AG04449 (cell line): Measurements from ENCODE around the gene CD300LF.
A peak's percentile ranks its signal among the peaks of the same experiment; 100 is the strongest.

Source experiments
- CTCF ChIA-PET: fragments of 350-600 bp; formaldehyde crosslinking; extraction: SDS; loops from one replicate; lab custom pipeline; 2021; ENCODE audit warnings: antibody characterized with exemption; lab: Yijun Ruan, JAX
- POLR2A ChIA-PET: fragments of 400-600, 350-600 bp; formaldehyde crosslinking; extraction: SDS; loops from one replicate; lab custom pipeline; 2020; ENCODE audit warnings: antibody characterized with exemption, inconsistent platforms; lab: Yijun Ruan, JAX
- DNase-seq: peaks from one replicate; pipeline ENCODE4 v3.0.0-alpha.2; 2010; ENCODE audit warnings: low read depth, low spot score
- H3K4me3 ChIP-seq: 2 replicates; pipeline ENCODE4 v1.5.1; 2011; ENCODE audit warnings: low read depth, mild to moderate bottlenecking, control low read depth, low read length
- CTCF ChIP-seq: IDR thresholded peaks from one replicate; pipeline ENCODE4 v1.5.1; 2011; ENCODE audit warnings: mild to moderate bottlenecking, moderate library complexity, low read length, control low read depth, inconsistent platforms; ENCODE audit not compliant: insufficient read depth; ENCODE audit errors: missing control alignments

CD300LF gene

GRCh38 chr17:74737299-74738050 is 24.8 kb upstream of the CD300LF start:
- TF ChIP-seq CTCF: peak; percentile 34
- H3K4me3 ChIP-seq: no peak overlapping the region
- ChIA-PET POLR2A (no interaction called here), CTCF (interaction anchor here (1.3 to 4.4 kb wide), 6 partner anchors 9 to 127 kb away, joined by 4 to 44 read pairs (median 7); partner anchors contain the start of gene NHERF1)
- DNase-seq: no peak

- CTCF ChIA-PET: interaction anchor here (1.3 to 4.4 kb wide), 7 partner anchors 9 to 128 kb away, joined by 4 to 44 read pairs (median 6); partner anchors contain the start of gene NHERF1
- H3K4me3 ChIP-seq: no peak within 1 kb of the TSS; the same call in 1 of the 2 replicates
- POLR2A ChIA-PET: no interaction called here
- TF ChIP-seq CTCF: peak; percentile 18
- no peak for DNase-seq
These were observed 24.0 kb upstream of the CD300LF start, which contains the start of gene RAB37 for GRCh38 chr17:74736513-74737298. RAB37 (plus strand) TSS chr17:74737256; CDS start chr17:74737273, 17 bp downstream.

- TF ChIP-seq CTCF: no peak
- DNase-seq: no peak
- CTCF ChIA-PET: no interaction called here
These were observed 21.5 kb upstream of the CD300LF start for GRCh38 chr17:74734256-74734655.

GRCh38 chr17:74733365-74734122 is 20.8 kb upstream of the CD300LF start:
- CTCF ChIA-PET: no interaction called here
- TF ChIP-seq CTCF: no peak
- no peak for DNase-seq

More at GRCh38 chr17:74734256-74734655, 21.5 kb upstream of the CD300LF start:
- H3K4me3 ChIP-seq: no peak overlapping the region
- POLR2A ChIA-PET: no interaction called here

GRCh38 chr17:74732042-74732867 is 19.5 kb upstream of the CD300LF start:
- CTCF ChIA-PET: interaction anchor here (0.9 kb wide), 1 partner anchor 13 kb away, joined by 4 read pairs; no protein-coding TSS in a partner anchor
- POLR2A ChIA-PET: no interaction called here
- H3K4me3 ChIP-seq: no peak overlapping the region
- DNase-seq: no peak
- no peak for TF ChIP-seq CTCF

More at GRCh38 chr17:74733365-74734122, 20.8 kb upstream of the CD300LF start:
- H3K4me3 ChIP-seq: no peak overlapping the region
- POLR2A ChIA-PET: no interaction called here
